GM12878 (cell line): ENCODE measurements around the gene BLOC1S2.
"Not testable (repeated sequence)": the region's sequence is repeated elsewhere in the genome, so short reads cannot be mapped to it uniquely, and the experiment has no call there.

Source experiments
- EZH2 ChIP-seq: IDR thresholded peaks from 2 replicates; pipeline ENCODE4 v1.6.1; 2012; ENCODE audit warnings: low read depth, mild to moderate bottlenecking, control low read depth, inconsistent platforms, low read length, borderline replicate concordance; ENCODE audit not compliant: control insufficient read depth
- FOXK2 ChIP-seq: fragments of 450-650 bp; IDR thresholded peaks from 2 replicates; pipeline ENCODE4 v1.6.1; 2017; ENCODE audit warnings: mild to moderate bottlenecking, moderate library complexity
- GATAD2B ChIP-seq: fragments of 450-650 bp; conservative IDR thresholded peaks from 2 replicates; pipeline ENCODE4 v1.6.1; 2017; ENCODE audit warnings: low read depth, mild to moderate bottlenecking, moderate library complexity
- HCFC1 ChIP-seq: fragments of 150-350 bp; IDR thresholded peaks from 2 replicates; pipeline ENCODE4 v1.6.1; 2014; ENCODE audit warnings: low read length
- KDM1A ChIP-seq: fragments of 200-600 bp; sonication (generic); IDR thresholded peaks from 2 replicates; pipeline ENCODE4 v1.6.1; 2016; ENCODE audit warnings: borderline replicate concordance
- MYC ChIP-seq: IDR thresholded peaks from 2 replicates; pipeline ENCODE4 v1.6.1; 2011; ENCODE audit warnings: mild to moderate bottlenecking, low read length, moderate library complexity, inconsistent platforms; ENCODE audit not compliant: insufficient read depth, insufficient replicate concordance, insufficient read length, severe bottlenecking
- POLR2A ChIP-seq: IDR thresholded peaks from 2 replicates; pipeline ENCODE4 v1.6.1; 2011; ENCODE audit warnings: low read depth, mild to moderate bottlenecking, low read length
- RELA ChIP-seq: fragments of 450-650 bp; IDR thresholded peaks from 2 replicates; pipeline ENCODE4 v1.8.0; 2014; ENCODE audit warnings: borderline replicate concordance; ENCODE audit not compliant: partially characterized antibody
- SPI1 ChIP-seq: IDR thresholded peaks from 2 replicates; pipeline ENCODE4 v1.6.1; 2011; ENCODE audit warnings: low read depth, mild to moderate bottlenecking, low read length, moderate library complexity, borderline replicate concordance; ENCODE audit not compliant: insufficient read depth
- TF ChIP-seq, protein P1 (sequence below), 3 experiments: IDR thresholded peaks in 2 of 3; conservative IDR thresholded peaks in 1 of 3; 2 replicates each; pipeline ENCODE4 v1.5.1; 2011; ENCODE audit warnings: low read depth in 3 of 3, low read length in 3 of 3, mild to moderate bottlenecking in 3 of 3, control low read depth in 2 of 3, moderate library complexity in 2 of 3, inconsistent platforms in 1 of 3, mixed read lengths in 1 of 3; ENCODE audit not compliant: control insufficient read depth in 2 of 3, insufficient read depth in 1 of 3; ENCODE audit errors: extremely low read depth in 1 of 3
- TF ChIP-seq, protein P2 (sequence below): IDR thresholded peaks from 2 replicates; pipeline ENCODE4 v1.6.1; 2012; ENCODE audit warnings: low read length, inconsistent platforms
- TF ChIP-seq, protein P3 (sequence below): fragments of 450-650 bp; IDR thresholded peaks from 2 replicates; pipeline ENCODE4 v1.6.1; 2017; ENCODE audit warnings: mild to moderate bottlenecking

DNA sequence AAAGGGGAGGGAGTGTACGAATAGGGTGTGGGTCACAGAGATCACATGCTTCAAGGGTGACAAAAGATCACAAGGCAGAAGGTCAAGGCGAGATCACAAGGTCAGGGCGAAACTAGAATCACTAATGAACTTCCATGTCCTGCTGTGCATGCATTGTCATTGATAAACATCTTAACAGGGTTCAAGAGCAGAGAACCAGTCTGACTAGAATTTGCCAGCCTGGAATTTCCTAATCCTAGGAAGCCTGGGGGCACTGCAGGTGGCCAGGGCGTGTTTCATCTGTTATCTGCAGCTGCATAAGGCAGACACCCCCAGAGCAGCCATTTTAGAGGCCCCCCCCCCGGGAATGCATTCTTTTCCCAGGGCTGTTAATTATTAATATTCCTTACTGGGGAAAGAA is 14.6 kb upstream of the BLOC1S2 start:
- TF ChIP-seq, protein P1, sequence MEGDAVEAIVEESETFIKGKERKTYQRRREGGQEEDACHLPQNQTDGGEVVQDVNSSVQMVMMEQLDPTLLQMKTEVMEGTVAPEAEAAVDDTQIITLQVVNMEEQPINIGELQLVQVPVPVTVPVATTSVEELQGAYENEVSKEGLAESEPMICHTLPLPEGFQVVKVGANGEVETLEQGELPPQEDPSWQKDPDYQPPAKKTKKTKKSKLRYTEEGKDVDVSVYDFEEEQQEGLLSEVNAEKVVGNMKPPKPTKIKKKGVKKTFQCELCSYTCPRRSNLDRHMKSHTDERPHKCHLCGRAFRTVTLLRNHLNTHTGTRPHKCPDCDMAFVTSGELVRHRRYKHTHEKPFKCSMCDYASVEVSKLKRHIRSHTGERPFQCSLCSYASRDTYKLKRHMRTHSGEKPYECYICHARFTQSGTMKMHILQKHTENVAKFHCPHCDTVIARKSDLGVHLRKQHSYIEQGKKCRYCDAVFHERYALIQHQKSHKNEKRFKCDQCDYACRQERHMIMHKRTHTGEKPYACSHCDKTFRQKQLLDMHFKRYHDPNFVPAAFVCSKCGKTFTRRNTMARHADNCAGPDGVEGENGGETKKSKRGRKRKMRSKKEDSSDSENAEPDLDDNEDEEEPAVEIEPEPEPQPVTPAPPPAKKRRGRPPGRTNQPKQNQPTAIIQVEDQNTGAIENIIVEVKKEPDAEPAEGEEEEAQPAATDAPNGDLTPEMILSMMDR (IDR thresholded peaks at IDR 0.05 in 2 of 3, conservative IDR thresholded peaks at IDR 0.05 in 1 of 3; ENCODE audit: control insufficient read depth in 2 of 3, extremely low read depth in 1 of 3, insufficient read depth in 1 of 3, low read depth in 3 of 3, low read length in 3 of 3): not testable (repeated sequence)
- TF ChIP-seq EZH2, MYC, POLR2A, HCFC1, GATAD2B, RELA, KDM1A, SPI1, FOXK2: not testable (repeated sequence)
- TF ChIP-seq, protein P2, sequence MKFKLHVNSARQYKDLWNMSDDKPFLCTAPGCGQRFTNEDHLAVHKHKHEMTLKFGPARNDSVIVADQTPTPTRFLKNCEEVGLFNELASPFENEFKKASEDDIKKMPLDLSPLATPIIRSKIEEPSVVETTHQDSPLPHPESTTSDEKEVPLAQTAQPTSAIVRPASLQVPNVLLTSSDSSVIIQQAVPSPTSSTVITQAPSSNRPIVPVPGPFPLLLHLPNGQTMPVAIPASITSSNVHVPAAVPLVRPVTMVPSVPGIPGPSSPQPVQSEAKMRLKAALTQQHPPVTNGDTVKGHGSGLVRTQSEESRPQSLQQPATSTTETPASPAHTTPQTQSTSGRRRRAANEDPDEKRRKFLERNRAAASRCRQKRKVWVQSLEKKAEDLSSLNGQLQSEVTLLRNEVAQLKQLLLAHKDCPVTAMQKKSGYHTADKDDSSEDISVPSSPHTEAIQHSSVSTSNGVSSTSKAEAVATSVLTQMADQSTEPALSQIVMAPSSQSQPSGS: not testable (repeated sequence)
- TF ChIP-seq, protein P3, sequence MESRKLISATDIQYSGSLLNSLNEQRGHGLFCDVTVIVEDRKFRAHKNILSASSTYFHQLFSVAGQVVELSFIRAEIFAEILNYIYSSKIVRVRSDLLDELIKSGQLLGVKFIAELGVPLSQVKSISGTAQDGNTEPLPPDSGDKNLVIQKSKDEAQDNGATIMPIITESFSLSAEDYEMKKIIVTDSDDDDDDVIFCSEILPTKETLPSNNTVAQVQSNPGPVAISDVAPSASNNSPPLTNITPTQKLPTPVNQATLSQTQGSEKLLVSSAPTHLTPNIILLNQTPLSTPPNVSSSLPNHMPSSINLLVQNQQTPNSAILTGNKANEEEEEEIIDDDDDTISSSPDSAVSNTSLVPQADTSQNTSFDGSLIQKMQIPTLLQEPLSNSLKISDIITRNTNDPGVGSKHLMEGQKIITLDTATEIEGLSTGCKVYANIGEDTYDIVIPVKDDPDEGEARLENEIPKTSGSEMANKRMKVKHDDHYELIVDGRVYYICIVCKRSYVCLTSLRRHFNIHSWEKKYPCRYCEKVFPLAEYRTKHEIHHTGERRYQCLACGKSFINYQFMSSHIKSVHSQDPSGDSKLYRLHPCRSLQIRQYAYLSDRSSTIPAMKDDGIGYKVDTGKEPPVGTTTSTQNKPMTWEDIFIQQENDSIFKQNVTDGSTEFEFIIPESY: not testable (repeated sequence)
